ENCODE data around the gene TNKS2. TPM values are rescaled to one million over a fixed set of nuclear protein-coding genes. Genes with fewer than 3 reads are reported as not detected.

The TNKS2 gene
- total RNA-seq, 1 experiment from 2014 or later = 19.2 TPM

- DNase-seq (ENCODE audit: low read depth) = peak; percentile 78
These were observed 110.3 kb downstream of the TNKS2 start for GRCh38 chr10:91908337-91909116.

- peak; percentile 54 for DNase-seq (ENCODE audit: low read depth)
These were observed 111.0 kb downstream of the TNKS2 start, which contains the start of gene FGFBP3 for GRCh38 chr10:91909117-91909677. Gene FGFBP3 (minus strand): TSS chr10:91909486. CDS start chr10:91908969, 517 bp downstream.

GRCh38 chr10:91910467-91910866, 112.2 kb downstream of the TNKS2 start:
- no peak for DNase-seq (ENCODE audit: low read depth)

Other genes starting within 250 kb of the TNKS2 start
- gene PPP1R3C, start 165.4 kb upstream of the TNKS2 start, total RNA-seq (2014; rRNA removed; shearing (Covaris generic)) = not detected in 2 replicates
- gene FGFBP3, start 111.1 kb downstream of the TNKS2 start, total RNA-seq (2014; rRNA removed; shearing (Covaris generic)) = 0.12 and 0.20 TPM in 2 replicates
- gene BTAF1, start 125.3 kb downstream of the TNKS2 start, total RNA-seq (2014; rRNA removed; shearing (Covaris generic)) = 19.0 TPM in 2 replicates

All from RPMI7951 (cell line).